A673 (cell line): ENCODE data around the gene C1orf74. TPM values are rescaled to one million over a fixed set of nuclear protein-coding genes. Genes with fewer than 3 reads are reported as not detected.

Source experiments
- BruUV-seq: library from RNA; stranded (reverse); fragments of 400-500 nt; replicated peaks from 2 replicates; lab custom pipeline; 2021; lab: Mats Ljungman, UMichigan
- CTCF ChIA-PET: fragments of 300-600 bp; sonication (Branson Sonifier 250); formaldehyde crosslinking; loops from one replicate; lab custom pipeline; 2022; ENCODE audit warnings: antibody characterized with exemption; lab: Charles Lee
- POLR2A ChIA-PET: fragments of 300-600 bp; sonication (Branson Sonifier 250); formaldehyde crosslinking; loops from one replicate; lab custom pipeline; 2022; ENCODE audit warnings: antibody characterized with exemption; ENCODE audit not compliant: low non-redundant PET; lab: Charles Lee
- DNase-seq: peaks from one replicate; pipeline ENCODE4 v3.0.0-alpha.2; 2015; ENCODE audit warnings: low spot score
- H3K27ac ChIP-seq: fragments of 200-600 bp; sonication (generic); 2 replicates; pipeline ENCODE4 v1.5.1; 2016; ENCODE audit warnings: mixed run types, low read depth, mild to moderate bottlenecking, mixed read lengths, antibody characterized with exemption, low read length; ENCODE audit not compliant: poor library complexity, severe bottlenecking
- H3K27me3 ChIP-seq: fragments of 200-600 bp; sonication (generic); replicated peaks from 2 replicates; pipeline ENCODE4 v1.6.1; 2017; ENCODE audit warnings: mixed run types, low read depth, mild to moderate bottlenecking, mixed read lengths, antibody characterized with exemption, low read length; ENCODE audit not compliant: insufficient read depth, poor library complexity
- H3K36me3 ChIP-seq: fragments of 200-600 bp; sonication (generic); 2 replicates; pipeline ENCODE4 v1.6.1; 2016; ENCODE audit warnings: mixed run types, mild to moderate bottlenecking, mixed read lengths, antibody characterized with exemption, low read length; ENCODE audit not compliant: insufficient read depth, poor library complexity, severe bottlenecking
- H3K4me1 ChIP-seq: fragments of 200-600 bp; sonication (generic); 2 replicates; pipeline ENCODE4 v1.6.1; 2017; ENCODE audit warnings: mixed run types, mild to moderate bottlenecking, mixed read lengths, antibody characterized with exemption, low read length; ENCODE audit not compliant: insufficient read depth, poor library complexity, severe bottlenecking
- H3K4me3 ChIP-seq: fragments of 200-600 bp; sonication (generic); 2 replicates; pipeline ENCODE4 v1.5.1; 2016; ENCODE audit warnings: low read depth, mixed run types, mild to moderate bottlenecking, mixed read lengths, low read length; ENCODE audit not compliant: poor library complexity, severe bottlenecking
- H3K9me3 ChIP-seq: fragments of 200-600 bp; sonication (generic); 2 replicates; pipeline ENCODE4 v1.6.1; 2016; ENCODE audit warnings: mixed run types, low read depth, mild to moderate bottlenecking, mixed read lengths, antibody characterized with exemption, low read length; ENCODE audit not compliant: poor library complexity, severe bottlenecking
- CTCF ChIP-seq: fragments of 300-800, 200-600 bp; sonication (generic); conservative IDR thresholded peaks from 2 replicates; pipeline ENCODE4 v1.5.1; 2017; ENCODE audit warnings: low read depth, mild to moderate bottlenecking, antibody characterized with exemption, low read length, moderate library complexity, mixed read lengths
- EZH2 ChIP-seq: fragments of 200-600 bp; sonication (generic); IDR thresholded peaks from 2 replicates; pipeline ENCODE4 v1.6.1; 2017; ENCODE audit warnings: borderline replicate concordance, low read depth, mild to moderate bottlenecking, mixed read lengths, antibody characterized with exemption, low read length; ENCODE audit not compliant: poor library complexity, severe bottlenecking
- intact Hi-C: fragments of 100-400 bp; cut with micrococcal nuclease; formaldehyde crosslinking; loops from one replicate; pipeline ENCODE4 v1.10.0; 2022; ENCODE audit not compliant: unreplicated experiment
- total RNA-seq: library from RNA; stranded (reverse); gene quantifications from 2 replicates; pipeline ENCODE4 v1.2.3, GENCODE V29; 2021

The C1orf74 gene
- total RNA-seq, 1 experiment from 2014 or later, result 4.2 TPM

GRCh38 chr1:209777587-209777986 is 6.8 kb downstream of the C1orf74 start:
- DNase-seq, result no peak
- Histone ChIP-seq H3K27ac (no peak overlapping the region), H3K4me3 (no peak overlapping the region), H3K4me1 (peaks cover 3% of the 10 kb centered on the region), H3K36me3 (no peaks in the 10 kb centered on the region), H3K27me3 (no peaks in the 10 kb centered on the region), H3K9me3 (no peaks in the 10 kb centered on the region)
- TF ChIP-seq CTCF (no peak), EZH2 (no peak)
- POLR2A ChIA-PET, result no interaction called here
- intact Hi-C loops, result no loop called here
- no TSS peak for BruUV-seq
- CTCF ChIA-PET, result no interaction called here

GRCh38 chr1:209775678-209776077 is 8.7 kb downstream of the C1orf74 start:
- H3K27ac ChIP-seq, result no peak overlapping the region
- intact Hi-C loops, result no loop called here
- no peak overlapping the region for H3K4me3 ChIP-seq
- TF ChIP-seq EZH2 (no peak), CTCF (no peak)
- H3K27me3 ChIP-seq, result no peaks in the 10 kb centered on the region
- no TSS peak for BruUV-seq
- H3K4me1 ChIP-seq, result peaks cover 3% of the 10 kb centered on the region
- H3K36me3 ChIP-seq, result no peaks in the 10 kb centered on the region
- POLR2A ChIA-PET, result no interaction called here
- DNase-seq, result no peak
- no peaks in the 10 kb centered on the region for H3K9me3 ChIP-seq
- CTCF ChIA-PET, result no interaction called here

- Histone ChIP-seq H3K9me3 (no peaks in the 10 kb centered on the region), H3K27ac (no peak overlapping the region), H3K4me3 (no peak overlapping the region), H3K4me1 (peaks cover 13% of the 10 kb centered on the region), H3K27me3 (no peaks in the 10 kb centered on the region), H3K36me3 (no peaks in the 10 kb centered on the region)
- POLR2A ChIA-PET, result no interaction called here
- CTCF ChIA-PET, result interaction anchor here (0.7 kb wide), 1 partner anchor 10 kb away, joined by 3 read pairs; the partner anchor contains the start of gene C1orf74
- TF ChIP-seq CTCF, result no peak
- no peak for TF ChIP-seq EZH2
- no peak for DNase-seq
- BruUV-seq, result no TSS peak
- intact Hi-C loops, result no loop called here
These were observed 9.8 kb downstream of the C1orf74 start for GRCh38 chr1:209774592-209774991.
